HG03460 (cell line): ENCODE measurements around the gene CSDE1.

Source experiments
- ATAC-seq: cut with Tn5 transposase; IDR thresholded peaks from one replicate; pipeline ENCODE4 v1.9.1; 2021; ENCODE audit not compliant: unreplicated experiment

CSDE1 gene

GRCh38 chr1:114750780-114751179 is 7.0 kb downstream of the CSDE1 start:
- ATAC-seq: no peak

DNA sequence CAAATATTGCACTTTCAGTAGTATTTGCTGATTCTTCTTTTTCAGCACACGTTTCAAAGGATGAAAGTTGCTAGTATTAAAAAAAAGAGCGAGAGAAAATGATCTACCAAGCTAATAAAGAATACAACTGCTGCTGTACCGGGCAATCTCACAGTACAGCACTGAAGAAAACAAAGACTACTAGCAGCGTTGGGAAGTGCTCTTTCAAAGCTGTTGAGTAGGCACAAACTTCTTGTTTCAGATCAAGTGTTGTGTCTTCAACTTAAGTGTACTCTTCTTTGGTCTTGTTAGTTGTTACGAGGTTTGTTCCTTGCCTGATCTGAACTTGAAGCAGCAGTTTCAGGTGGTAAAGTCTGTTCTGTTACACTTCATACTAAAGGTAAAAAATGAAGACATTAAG is 7.9 kb downstream of the CSDE1 start:
- no peak for ATAC-seq

DNA sequence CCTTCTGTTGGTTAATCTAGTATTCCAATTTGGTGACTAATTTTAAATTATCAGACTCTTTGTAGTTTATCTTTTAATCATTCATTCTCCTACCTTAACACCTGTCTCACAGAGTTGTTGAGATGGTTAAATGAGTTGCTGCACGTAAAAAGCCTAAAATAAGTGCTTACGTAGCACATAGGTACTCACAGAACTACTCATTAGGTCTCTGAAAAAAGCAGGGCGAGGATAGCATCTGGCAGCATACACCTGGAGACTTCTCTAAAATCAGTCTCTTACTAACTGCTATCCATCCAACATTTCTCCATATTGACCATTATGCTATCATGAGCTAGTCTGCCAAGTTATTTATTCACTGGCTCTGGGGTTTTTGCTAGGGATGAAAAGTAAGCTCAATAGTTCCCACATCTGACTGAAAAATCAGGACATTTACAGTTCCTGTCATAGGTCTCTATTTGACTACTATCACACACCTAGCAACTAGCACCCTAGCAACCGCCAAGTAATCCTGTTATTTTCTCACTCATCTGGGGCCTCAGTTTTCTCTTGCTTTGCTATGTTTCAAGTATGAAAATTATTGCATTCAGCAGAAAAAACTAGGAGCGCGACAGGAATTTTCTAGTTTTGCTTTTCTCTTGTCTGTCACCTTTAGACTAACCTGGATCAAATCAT is 11.2 kb downstream of the CSDE1 start:
- no peak for ATAC-seq

- ATAC-seq: no peak
These were observed 12.5 kb downstream of the CSDE1 start for GRCh38 chr1:114745291-114745690.

DNA sequence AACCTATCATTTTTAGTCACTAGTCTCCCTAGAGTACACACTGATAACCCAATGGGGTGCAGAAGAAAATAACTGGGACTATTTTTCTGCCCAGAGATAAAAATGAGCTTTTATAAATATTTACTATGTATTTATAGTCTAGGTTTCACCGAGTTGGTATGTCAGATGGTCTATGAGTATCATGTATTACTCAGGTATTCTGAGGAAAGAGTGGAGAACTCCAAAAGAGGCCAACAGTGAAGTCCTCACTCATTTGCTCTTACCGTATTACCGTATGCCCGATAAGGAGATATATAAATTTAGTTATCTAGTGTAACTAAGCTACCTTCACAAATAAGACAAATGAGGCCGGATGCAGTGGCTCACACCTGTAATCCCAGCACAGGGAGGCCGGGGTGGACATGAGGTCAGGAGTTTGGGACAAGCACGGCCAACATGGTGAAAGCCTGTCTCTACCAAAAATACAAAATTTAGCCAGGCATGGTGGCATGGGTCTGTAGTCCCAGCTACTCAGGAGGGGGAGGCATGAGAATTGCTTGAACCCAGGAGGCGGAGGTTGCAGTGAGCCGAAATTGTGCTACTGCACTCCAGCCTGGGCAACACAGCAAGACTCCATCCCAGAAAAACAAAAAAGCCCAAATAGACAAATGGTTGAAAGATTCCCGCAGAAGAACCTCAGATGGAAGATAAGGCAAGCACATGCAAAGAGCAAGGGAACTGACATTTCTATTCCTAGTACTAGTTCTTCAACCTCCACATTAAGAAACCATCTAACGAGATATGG is 15.6 kb downstream of the CSDE1 start:
- ATAC-seq: no peak

- ATAC-seq: no peak
These were observed 17.5 kb downstream of the CSDE1 start for GRCh38 chr1:114740331-114740730.

DNA sequence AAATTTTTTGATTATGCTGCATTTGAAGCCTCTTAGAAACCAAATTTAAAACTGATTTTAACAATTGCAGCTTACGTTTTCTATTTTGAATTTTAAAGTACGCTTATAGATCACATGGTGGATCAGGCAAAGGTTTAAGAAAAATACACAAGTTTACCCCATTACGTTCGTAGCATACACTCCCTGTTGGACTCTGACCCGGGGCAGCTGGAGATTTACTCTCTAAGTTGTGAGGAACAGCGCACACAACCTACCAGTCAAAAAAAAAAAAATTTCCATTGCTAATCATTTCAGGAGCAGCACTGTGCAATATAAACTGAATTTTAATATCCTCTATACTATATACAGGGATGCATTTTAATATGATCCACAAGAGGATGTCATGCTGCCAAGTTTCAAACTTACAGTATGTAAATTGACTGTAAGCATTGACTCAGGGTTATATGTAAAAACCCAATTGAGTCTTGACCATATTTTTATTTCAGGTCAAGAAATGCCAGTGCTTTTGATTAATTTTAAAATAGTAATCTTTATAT is 20.4 kb downstream of the CSDE1 start:
- no peak for ATAC-seq

- ATAC-seq: no peak
These were observed 22.3 kb downstream of the CSDE1 start for GRCh38 chr1:114735479-114735878.

- no peak for ATAC-seq
These were observed 28.0 kb downstream of the CSDE1 start for GRCh38 chr1:114729782-114730181.

- ATAC-seq: no peak
These were observed 29.2 kb downstream of the CSDE1 start for GRCh38 chr1:114728553-114728952.

- ATAC-seq: no peak
These were observed 32.6 kb downstream of the CSDE1 start for GRCh38 chr1:114725230-114725629.

- no peak for ATAC-seq
These were observed 33.9 kb downstream of the CSDE1 start for GRCh38 chr1:114723915-114724314.

DNA sequence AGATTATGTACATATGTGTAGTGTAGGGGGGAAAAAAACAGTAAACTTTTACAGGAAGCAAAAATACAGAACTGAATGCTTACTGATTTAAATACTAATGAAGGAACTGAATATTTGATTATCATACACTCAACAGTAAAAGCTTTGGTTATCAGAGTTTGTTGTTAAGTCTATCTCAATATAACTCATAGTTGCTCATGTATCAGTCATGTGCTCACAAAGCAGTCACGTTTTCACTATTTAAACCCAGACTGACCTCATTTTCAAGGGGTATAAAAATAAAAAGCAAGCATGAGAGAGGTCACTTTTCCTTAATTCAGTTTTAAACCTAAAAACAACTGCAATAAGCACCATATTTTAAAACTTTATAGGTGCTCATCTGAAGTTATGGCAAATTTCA is 34.3 kb downstream of the CSDE1 start:
- no peak for ATAC-seq

- ATAC-seq: no peak
These were observed 37.3 kb downstream of the CSDE1 start for GRCh38 chr1:114720492-114720891.

DNA sequence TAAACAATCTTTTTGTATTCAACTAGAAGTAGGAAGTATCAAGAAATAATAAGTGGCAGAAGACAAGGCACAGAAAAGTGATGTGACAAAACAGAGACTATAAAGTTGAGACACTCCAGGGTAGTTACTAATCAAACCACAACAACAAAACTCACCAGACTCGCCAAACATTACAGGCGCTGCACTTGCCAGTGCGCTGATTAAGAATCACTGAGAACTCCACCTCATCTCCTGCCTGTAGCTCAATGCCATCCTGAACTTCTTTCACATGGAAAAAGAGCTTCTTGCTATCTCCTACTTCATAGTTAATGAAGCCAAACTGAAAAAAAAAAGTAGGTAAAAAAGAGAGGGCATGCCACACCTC is 38.4 kb downstream of the CSDE1 start:
- ATAC-seq: no peak

- ATAC-seq: no peak
These were observed 38.9 kb downstream of the CSDE1 start for GRCh38 chr1:114718661-114719423.

DNA sequence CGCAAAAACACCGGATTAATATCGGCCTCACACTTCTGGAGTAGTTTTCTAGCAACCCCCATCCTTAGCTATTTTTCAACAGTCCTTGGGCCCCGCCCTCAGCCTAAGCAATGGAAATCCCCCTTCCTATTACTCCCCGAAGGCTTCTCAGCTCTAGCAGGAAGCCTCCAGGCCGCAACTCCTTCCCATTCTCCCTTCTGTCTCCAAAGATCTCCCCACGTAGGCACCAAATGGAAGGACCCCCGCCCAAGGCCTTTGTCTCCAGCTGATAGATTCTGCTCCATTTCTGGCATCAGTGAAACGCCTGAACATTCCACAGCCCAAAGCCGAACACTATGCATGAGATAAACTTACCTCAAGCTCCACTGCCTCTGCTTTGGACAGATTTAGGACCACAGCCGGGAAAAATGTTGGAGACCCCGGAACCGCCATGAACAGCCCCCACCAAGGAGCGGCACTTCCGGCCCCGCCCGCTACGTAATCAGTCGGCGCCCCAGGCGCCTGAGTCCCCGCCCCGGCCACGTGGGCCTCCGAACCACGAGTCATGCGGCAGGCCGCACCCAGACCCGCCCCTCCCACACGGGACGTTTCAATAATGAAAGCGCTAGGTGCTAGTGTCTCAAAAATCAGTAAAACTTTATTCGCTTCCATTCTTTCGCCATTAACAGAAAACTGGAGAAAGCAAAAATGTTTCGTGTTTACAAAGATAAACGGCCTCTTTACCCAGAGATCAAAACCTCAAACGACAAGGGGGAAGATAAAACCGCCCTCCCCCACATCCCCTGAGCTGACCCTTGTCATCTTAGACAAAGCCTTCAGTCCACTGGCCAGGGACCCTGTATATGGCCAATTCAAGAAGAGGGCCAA is 41.2 kb downstream of the CSDE1 start, which contains the start of gene NRAS:
TSS of gene NRAS (minus strand) at position 468 of the 867 bp plus-strand sequence. CDS start 611 bp downstream, outside the sequence.
- ATAC-seq: peak; percentile 94

- no peak for ATAC-seq
These were observed 41.9 kb downstream of the CSDE1 start for GRCh38 chr1:114715952-114716303.

DNA sequence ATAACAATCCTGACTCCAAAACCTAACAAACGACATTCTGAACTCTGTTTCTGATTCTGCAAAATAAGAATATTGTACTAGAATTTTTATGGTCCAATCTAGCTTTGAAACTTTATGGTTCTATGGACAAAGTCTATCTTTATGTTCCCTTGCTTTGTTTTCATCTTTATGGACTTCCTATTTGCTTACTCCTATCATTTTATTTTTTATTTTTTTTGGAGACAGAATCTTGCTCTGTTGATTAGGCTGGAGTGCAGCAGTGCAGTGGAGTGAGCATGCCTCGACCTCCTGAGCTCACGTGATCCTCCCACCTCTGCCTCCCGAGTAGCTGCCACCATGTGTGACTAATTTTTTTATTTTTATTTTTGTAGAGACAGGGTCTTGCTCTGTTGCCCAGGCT is 44.8 kb downstream of the CSDE1 start:
- no peak for ATAC-seq

DNA sequence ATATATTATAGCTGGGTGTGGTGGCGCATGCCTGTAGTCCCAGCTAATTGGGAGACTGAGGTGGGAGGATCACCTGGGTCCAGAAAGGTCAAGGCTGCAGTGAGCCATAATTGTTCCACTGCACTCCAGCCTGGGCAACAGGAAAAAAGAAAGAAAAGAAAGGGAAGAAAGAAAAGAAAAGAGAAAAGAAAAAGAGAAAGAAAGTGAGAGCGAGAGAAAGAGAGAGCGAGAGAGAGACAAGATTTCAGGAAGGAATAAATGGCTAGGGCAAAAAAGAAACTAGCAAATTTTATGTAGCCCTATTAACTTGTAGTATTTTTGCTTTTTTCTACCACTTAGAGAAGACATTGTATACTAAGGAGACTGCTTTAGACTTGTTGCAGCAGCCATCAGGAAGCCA is 47.4 kb downstream of the CSDE1 start:
- no peak for ATAC-seq

DNA sequence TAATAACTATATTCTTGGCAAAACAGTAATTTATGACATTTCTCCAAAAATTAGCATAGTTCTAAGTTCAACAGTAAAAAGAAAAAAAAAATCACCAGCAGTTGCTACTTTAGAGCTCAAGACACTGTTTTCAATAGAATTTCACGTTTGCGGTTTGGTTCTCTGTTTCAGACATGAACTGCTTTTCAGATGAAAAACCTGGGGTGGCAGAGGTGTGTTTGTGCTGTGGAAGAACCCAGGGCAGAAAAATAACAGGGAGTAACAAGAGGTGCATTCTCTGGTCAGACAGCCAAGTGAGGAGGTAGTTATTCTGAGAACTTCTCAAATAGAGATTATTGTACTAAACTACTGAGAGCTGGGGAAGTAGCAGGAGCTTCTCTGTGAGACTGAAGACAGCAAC is 50.2 kb downstream of the CSDE1 start:
- ATAC-seq: no peak
